Suppressor macrophage (primary cell): ENCODE data around the gene DOK5.
A peak's percentile ranks its signal among the peaks of the same experiment; 100 is the strongest.

Experiments used
- DNase-seq, 4 experiments: peaks; one replicate each; pipeline ENCODE4 v3.0.0-alpha.2; 2020 to 2022

DOK5 gene

GRCh38 chr20:54515793-54516628, 40.6 kb downstream of the DOK5 start:
- no peak for DNase-seq

GRCh38 chr20:54517241-54517975, 42.0 kb downstream of the DOK5 start:
- DNase-seq: no peak

DNA sequence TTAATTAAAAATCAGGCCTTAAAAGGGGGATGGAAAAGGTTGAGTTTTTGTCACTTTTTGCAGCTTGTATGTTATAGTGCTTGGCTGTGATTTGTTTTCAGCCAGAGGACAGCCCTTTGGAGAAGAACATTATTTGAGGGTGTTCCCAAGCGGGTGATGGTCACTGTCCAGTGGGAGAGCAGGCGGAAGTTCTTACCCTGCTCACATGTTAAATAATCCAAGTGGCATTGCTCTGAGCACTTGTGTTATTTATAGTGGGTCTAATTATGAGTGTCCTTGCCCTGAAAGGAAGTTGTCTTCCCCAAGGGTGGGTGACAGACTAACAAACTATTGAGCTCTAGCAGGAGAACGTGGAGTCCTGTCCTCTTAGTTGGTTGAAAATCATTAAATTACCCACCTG, 49.5 kb downstream of the DOK5 start:
- no peak for DNase-seq

DNA sequence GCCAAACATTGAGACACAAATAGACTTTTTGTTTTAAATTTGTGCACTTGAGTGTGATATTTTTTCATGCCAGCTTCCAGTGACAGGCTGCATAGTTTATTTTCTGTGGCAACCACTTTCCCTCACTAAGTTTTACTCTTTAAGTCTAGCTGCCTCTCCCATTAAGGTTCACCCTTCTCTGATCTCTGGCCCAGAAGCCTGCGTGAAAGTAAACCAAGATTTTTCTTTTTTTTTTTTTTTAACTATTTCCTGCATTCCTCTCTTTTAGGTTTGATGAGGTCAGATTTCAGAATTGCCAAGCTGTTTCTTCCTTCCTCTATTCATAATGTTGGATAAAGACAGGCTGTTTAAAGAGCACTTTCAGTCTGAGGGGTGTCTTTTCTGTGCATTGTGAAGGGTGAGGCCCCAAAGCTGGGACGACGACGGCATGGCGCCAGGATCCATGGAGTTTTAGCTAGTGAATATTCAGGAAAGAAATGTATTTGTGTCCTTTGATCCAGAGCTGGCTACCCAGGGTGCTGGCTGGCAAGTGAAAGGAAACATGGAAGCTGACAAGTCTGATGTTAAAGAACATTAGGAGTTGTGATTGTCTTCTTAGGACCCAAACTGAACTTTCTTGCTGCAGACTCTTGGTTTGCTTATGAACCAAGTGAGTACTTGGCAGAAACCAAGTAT, 50.7 kb downstream of the DOK5 start:
- no peak for DNase-seq

- no peak for DNase-seq
Measured at GRCh38 chr20:54526801-54527200, 51.4 kb downstream of the DOK5 start.

DNA sequence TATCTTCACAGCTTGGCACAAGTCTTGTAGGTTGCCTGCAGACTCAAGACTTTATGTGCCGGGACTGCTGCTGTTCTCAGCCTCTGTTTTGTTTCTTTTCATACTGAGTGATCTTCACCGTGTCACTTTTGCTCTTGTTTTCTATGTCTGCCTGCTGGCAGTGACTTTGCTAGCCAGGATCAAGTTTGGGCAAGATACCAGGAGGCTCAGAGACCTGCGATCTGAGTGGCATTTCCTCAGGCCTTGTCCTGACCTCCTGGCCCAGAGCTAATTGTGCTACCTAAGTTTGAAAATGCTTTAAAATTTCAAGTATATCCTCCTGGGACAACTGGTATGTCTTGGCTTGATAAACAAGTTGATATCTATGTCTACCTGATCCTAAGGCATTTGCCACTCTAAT, 57.2 kb downstream of the DOK5 start:
- DNase-seq: no peak

- DNase-seq: no peak
Measured at GRCh38 chr20:54534101-54534500, 58.7 kb downstream of the DOK5 start.

DNA sequence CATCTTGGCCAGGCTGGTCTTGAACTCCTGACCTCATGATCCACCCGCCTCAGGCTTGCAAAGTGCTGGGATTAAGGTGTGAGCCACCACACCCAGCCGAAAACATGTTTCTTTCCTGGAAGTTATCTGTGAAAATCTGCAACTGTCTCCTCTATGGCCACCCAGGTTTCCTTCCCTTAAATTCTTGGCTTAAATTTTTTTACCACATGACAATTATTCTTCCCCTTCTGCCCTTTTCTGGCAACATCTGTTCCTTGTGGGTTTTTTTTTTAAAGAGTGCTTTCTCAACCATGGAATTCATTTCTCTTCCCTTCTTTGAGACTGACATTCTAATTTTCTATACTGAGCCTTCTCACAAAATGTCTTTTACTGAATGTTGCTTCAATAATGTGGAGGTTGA, 59.6 kb downstream of the DOK5 start:
- peak; percentile 2 to 62 (median 24) for DNase-seq

DNA sequence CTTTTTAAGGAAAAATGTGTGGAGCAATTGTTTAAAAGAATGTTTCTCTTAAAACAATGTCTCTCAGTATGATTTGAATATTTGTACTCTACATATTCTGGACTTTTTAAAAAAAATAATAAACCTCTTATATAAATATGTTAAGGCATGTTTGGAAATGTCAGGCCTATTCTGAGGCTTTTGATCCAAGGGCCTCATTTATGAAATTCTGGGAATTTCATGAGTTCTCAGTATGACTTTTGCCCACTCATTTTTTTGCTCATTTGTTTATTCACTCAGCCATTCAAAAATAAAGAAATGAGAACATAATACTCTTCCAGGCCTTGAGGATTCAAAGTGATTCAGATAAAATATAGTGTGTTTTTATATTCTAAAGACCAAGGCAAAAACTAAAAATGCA, 60.4 kb downstream of the DOK5 start:
- DNase-seq: no peak

- no peak for DNase-seq
Measured at GRCh38 chr20:54539521-54540046, 64.2 kb downstream of the DOK5 start.

DNA sequence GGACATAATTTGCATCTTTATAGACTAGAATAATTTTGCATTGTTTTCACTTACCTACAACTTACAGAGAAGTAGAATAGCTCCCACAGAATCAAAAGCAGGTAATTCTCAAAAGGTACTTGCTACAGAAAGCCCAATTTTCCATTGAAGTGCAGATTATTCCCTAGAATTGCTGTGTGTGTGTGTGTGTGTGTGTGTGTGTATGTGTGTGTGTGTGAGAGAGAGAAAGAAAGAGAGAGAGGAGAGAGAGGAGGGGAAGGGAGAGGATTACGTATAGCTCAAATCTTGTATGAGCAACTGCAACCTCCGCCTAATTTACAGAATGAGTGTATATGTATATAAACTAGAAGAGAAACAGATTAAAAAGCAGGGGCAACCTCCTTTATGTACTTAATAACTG, 68.0 kb downstream of the DOK5 start:
- DNase-seq: no peak

- DNase-seq: no peak
Measured at GRCh38 chr20:54545676-54546358, 70.4 kb downstream of the DOK5 start.

DNA sequence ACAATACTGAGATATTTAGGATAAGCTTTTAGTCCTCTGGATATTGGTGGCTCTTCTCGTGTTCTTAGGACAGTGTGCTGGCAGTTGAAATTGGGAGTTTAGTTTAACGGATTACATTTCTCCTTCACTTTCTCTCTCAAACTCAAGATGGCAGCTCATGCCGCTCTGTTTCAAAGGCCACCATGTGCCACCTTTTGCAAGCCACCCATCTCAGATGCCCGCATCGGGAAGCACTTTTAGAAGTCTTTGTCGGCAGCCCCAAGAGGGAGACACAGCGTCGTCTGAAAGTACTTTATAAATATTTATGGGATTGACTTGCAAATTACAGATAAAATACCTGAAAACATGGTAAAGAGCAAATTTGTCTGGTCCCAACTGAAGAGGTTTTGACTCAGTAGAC, 73.5 kb downstream of the DOK5 start:
- DNase-seq: no peak

- DNase-seq: no peak
Measured at GRCh38 chr20:54549658-54550326, 74.4 kb downstream of the DOK5 start.

DNA sequence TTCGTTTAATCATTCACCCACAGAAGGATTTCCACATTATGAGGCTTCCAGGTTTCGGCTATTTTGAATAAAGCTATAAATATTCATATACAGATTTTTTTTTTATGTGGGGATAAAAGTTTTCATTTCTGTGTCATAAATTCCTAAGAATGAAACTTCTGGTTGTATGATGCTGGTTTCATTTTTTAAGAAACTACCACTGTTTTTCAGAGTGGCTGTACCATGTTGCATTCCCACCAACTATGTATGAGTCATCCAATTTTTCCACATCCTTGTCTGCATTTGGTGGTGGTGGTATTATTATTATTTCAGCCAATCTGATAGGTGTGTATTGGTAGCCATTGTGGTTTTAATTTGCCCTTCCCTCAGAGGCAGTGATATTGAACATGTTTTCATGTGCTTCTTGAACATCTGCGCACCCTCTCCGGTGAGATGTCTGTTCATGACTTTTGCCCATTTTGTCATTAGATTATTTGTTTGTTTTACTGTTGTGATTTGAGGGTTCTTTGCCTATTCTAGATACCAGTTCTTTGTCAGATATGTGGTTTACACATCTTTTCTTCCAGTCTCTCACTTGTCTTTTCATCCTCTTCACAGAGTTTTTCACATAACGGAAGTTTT, 75.5 kb downstream of the DOK5 start:
- no peak for DNase-seq

DNA sequence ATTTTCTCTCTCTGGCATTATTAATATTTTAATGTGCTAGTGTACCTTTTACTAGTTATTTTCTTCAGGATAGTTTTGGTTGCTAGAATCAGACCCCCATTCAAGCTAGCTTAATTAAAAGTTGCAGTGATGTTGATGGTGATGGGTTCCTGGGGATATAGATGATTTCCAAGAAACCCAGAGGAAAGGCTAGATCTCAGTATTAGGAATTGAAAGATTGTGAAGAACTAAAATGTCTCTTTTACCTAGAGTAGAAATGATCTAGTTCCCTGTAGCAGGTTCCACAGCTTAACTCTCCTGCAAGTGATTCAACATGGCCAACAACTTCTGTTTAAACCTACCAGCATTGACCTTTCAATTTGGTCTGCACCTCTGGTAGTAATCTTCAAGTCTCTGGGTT, 78.6 kb downstream of the DOK5 start:
- no peak for DNase-seq

- DNase-seq: no peak
Measured at GRCh38 chr20:54555150-54555549, 79.8 kb downstream of the DOK5 start.

GRCh38 chr20:54556406-54556805, 81.0 kb downstream of the DOK5 start:
- no peak for DNase-seq

DNA sequence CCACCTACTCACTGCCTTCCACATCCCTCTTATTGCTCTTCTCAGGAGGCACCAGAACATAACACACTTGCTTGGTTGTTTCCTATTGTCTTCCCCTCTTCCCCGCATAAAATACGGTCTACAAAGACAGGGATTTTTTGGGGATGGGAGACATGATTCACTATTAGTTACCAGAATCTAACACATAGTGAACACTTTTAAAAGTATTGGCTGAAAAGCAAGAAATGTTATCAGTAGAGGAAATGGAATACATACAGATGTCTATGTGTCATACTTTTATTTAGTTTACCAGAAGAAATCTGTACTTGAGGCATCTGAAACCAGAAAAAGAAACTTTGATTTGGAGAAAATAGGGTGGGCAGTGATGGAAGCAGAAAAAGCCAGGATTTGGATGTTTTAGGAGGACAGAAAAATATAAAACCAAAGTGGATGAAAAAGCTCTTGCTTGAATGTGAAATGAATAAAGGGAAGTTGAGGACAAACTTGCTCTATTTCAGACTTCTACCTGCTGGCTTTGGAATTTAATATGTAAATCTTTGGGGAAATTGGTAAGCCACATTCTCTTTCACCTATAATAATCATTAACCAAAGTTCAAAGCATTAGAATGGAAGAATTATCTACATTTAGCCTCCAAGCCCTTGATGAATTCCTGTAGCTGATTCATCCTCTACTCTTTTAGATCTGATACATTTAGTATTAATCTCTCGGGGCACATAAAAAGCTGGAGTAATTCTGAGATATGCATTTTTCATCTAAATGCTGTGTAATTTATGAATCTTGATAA, 82.6 kb downstream of the DOK5 start:
- no peak for DNase-seq

DNA sequence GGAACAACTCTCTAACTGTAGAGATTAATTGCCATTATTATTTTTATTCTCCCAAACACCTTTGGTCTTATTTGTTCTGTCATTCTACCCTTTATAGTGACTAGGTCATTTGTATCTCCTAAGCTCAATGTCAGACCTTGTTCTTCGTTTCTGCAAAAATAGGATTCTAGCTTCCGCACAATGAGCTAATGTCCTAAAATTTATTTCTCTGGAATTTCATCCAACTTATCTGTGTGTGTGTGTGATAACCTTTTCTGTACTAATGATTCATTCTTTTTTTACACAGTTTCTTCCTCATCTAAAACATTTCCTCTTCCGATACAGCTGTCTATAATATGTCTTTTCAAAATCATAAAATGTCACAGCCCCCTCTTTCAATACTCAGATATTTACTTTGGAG, 84.5 kb downstream of the DOK5 start:
- no peak for DNase-seq

DNA sequence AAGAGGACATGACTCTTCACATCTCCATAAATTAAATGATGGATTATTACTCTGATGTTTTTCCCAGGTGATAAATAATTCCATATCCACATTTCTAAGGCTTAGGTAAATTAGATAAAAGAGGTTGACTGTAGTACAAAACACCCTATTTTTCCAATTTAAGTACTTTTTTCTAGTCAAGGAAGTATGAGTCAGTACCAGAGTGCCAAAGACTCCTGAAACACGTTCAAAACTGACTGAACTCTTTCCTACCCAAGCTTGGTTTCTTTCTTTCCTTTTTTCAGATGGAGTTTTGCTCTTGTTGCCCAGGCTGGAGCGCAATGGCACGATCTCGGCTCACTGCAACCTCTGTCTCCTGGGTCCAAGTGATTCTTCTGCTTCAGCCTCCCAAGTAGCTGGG, 85.0 kb downstream of the DOK5 start:
- no peak for DNase-seq
